Memory B cell (primary cell): Measurements from ENCODE around the gene NAA16.

Experiments used
- ATAC-seq: fragments of 150-1000 bp; cut with Tn5 transposase; 2 replicates; pipeline ENCODE4 v1.10.0; 2021; ENCODE audit warnings: low read depth, mild to moderate bottlenecking, moderate library complexity
- DNase-seq, 2 donors: peaks; one replicate each; pipeline ENCODE4 v3.0.0; 2022; ENCODE audit warnings: low spot score in 2 of 2
- H3K27ac Mint-ChIP-seq: one replicate; pipeline ENCODE4 v1.8.0; 2022; ENCODE audit warnings: mild to moderate bottlenecking, moderate library complexity, mixed read lengths
- H3K27me3 Mint-ChIP-seq: one replicate; pipeline ENCODE4 v1.8.0; 2022; ENCODE audit warnings: mixed read lengths
- H3K36me3 Mint-ChIP-seq: one replicate; pipeline ENCODE4 v1.8.0; 2022; ENCODE audit warnings: mild to moderate bottlenecking, mixed read lengths
- H3K4me1 Mint-ChIP-seq: one replicate; pipeline ENCODE4 v1.8.0; 2022; ENCODE audit warnings: mixed read lengths
- H3K4me3 Mint-ChIP-seq: one replicate; pipeline ENCODE4 v1.8.0; 2022; ENCODE audit warnings: mild to moderate bottlenecking, moderate library complexity, mixed read lengths
- H3K9me3 Mint-ChIP-seq: one replicate; pipeline ENCODE4 v1.8.0; 2022; ENCODE audit warnings: mixed read lengths

Gene NAA16

GRCh38 chr13:41291246-41291645, 19.8 kb upstream of the NAA16 start:
- H3K4me1 Mint-ChIP-seq: no peaks in the 10 kb centered on the region
- no peak for DNase-seq
- peaks cover 5% of the 10 kb centered on the region for H3K9me3 Mint-ChIP-seq
- H3K36me3 Mint-ChIP-seq: peaks cover 4% of the 10 kb centered on the region
- ATAC-seq: no peak
- peaks cover 2% of the 10 kb centered on the region for H3K27me3 Mint-ChIP-seq
- H3K4me3 Mint-ChIP-seq: no peak overlapping the region
- no peak overlapping the region for H3K27ac Mint-ChIP-seq

GRCh38 chr13:41293272-41293671, 17.8 kb upstream of the NAA16 start:
- H3K36me3 Mint-ChIP-seq: peaks cover 4% of the 10 kb centered on the region
- ATAC-seq: no peak
- H3K4me3 Mint-ChIP-seq: no peak overlapping the region
- DNase-seq: no peak
- H3K9me3 Mint-ChIP-seq: peaks cover 5% of the 10 kb centered on the region
- no peak overlapping the region for H3K27ac Mint-ChIP-seq
- H3K27me3 Mint-ChIP-seq: peaks cover 2% of the 10 kb centered on the region
- no peaks in the 10 kb centered on the region for H3K4me1 Mint-ChIP-seq

GRCh38 chr13:41294914-41295313, 16.2 kb upstream of the NAA16 start:
- H3K36me3 Mint-ChIP-seq: peaks cover 5% of the 10 kb centered on the region
- peaks cover 5% of the 10 kb centered on the region for H3K9me3 Mint-ChIP-seq
- no peak overlapping the region for H3K4me3 Mint-ChIP-seq
- ATAC-seq (no peak), DNase-seq (no peak)
- H3K4me1 Mint-ChIP-seq: no peaks in the 10 kb centered on the region
- H3K27ac Mint-ChIP-seq: no peak overlapping the region
- peaks cover 2% of the 10 kb centered on the region for H3K27me3 Mint-ChIP-seq

- Mint-ChIP-seq H3K36me3 (peaks cover 5% of the 10 kb centered on the region), H3K4me3 (no peak overlapping the region), H3K4me1 (no peaks in the 10 kb centered on the region), H3K9me3 (peaks cover 5% of the 10 kb centered on the region), H3K27ac (no peak overlapping the region), H3K27me3 (peaks cover 3% of the 10 kb centered on the region)
- no peak for DNase-seq
- no peak for ATAC-seq
These were observed 15.1 kb upstream of the NAA16 start for GRCh38 chr13:41295973-41296372.

- H3K4me1 Mint-ChIP-seq: no peaks in the 10 kb centered on the region
- peaks cover 3% of the 10 kb centered on the region for H3K36me3 Mint-ChIP-seq
- H3K9me3 Mint-ChIP-seq: peaks cover 3% of the 10 kb centered on the region
- ATAC-seq: no peak
- DNase-seq: no peak
- peaks cover 4% of the 10 kb centered on the region for H3K27me3 Mint-ChIP-seq
- H3K4me3 Mint-ChIP-seq: no peak overlapping the region
- no peak overlapping the region for H3K27ac Mint-ChIP-seq
These were observed 14.0 kb upstream of the NAA16 start for GRCh38 chr13:41296879-41297646.

GRCh38 chr13:41299316-41300094, 11.6 kb upstream of the NAA16 start:
- H3K4me3 Mint-ChIP-seq: no peak overlapping the region
- no peaks in the 10 kb centered on the region for H3K9me3 Mint-ChIP-seq
- DNase-seq (no peak), ATAC-seq (no peak)
- no peaks in the 10 kb centered on the region for H3K4me1 Mint-ChIP-seq
- H3K27ac Mint-ChIP-seq: no peak overlapping the region
- peaks cover 3% of the 10 kb centered on the region for H3K36me3 Mint-ChIP-seq
- peaks cover 4% of the 10 kb centered on the region for H3K27me3 Mint-ChIP-seq

GRCh38 chr13:41302743-41303142, 8.3 kb upstream of the NAA16 start:
- Mint-ChIP-seq H3K9me3 (no peaks in the 10 kb centered on the region), H3K4me3 (no peak overlapping the region), H3K27ac (no peak overlapping the region), H3K4me1 (no peaks in the 10 kb centered on the region), H3K27me3 (peaks cover 6% of the 10 kb centered on the region), H3K36me3 (peaks cover 2% of the 10 kb centered on the region)
- DNase-seq: no peak
- ATAC-seq: no peak

- H3K4me1 Mint-ChIP-seq: no peaks in the 10 kb centered on the region
- no peak for DNase-seq
- no peak overlapping the region for H3K4me3 Mint-ChIP-seq
- H3K27me3 Mint-ChIP-seq: peaks cover 6% of the 10 kb centered on the region
- H3K9me3 Mint-ChIP-seq: no peaks in the 10 kb centered on the region
- H3K36me3 Mint-ChIP-seq: no peaks in the 10 kb centered on the region
- no peak for ATAC-seq
- H3K27ac Mint-ChIP-seq: no peak overlapping the region
These were observed 6.5 kb upstream of the NAA16 start for GRCh38 chr13:41304551-41304950.

- Mint-ChIP-seq H3K27me3 (peaks cover 3% of the 10 kb centered on the region), H3K27ac (no peak overlapping the region), H3K4me3 (no peak overlapping the region), H3K9me3 (no peaks in the 10 kb centered on the region), H3K4me1 (no peaks in the 10 kb centered on the region), H3K36me3 (no peaks in the 10 kb centered on the region)
- ATAC-seq (no peak), DNase-seq (no peak)
These were observed 4.6 kb upstream of the NAA16 start for GRCh38 chr13:41306271-41307145.

- H3K36me3 Mint-ChIP-seq: no peaks in the 10 kb centered on the region
- DNase-seq (no peak), ATAC-seq (no peak)
- no peaks in the 10 kb centered on the region for H3K9me3 Mint-ChIP-seq
- H3K27ac Mint-ChIP-seq: no peak overlapping the region
- no peaks in the 10 kb centered on the region for H3K4me1 Mint-ChIP-seq
- H3K4me3 Mint-ChIP-seq: no peak overlapping the region
- peaks cover 3% of the 10 kb centered on the region for H3K27me3 Mint-ChIP-seq
These were observed 3.0 kb upstream of the NAA16 start for GRCh38 chr13:41307884-41308640.

- DNase-seq (peak; percentile 25 to 51), ATAC-seq (peak; percentile 67)
- no peaks in the 10 kb centered on the region for H3K36me3 Mint-ChIP-seq
- peak overlapping the region; percentile 97 for H3K4me3 Mint-ChIP-seq
- H3K27ac Mint-ChIP-seq: peak overlapping the region; percentile 95
- no peaks in the 10 kb centered on the region for H3K27me3 Mint-ChIP-seq
- H3K9me3 Mint-ChIP-seq: no peaks in the 10 kb centered on the region
- H3K4me1 Mint-ChIP-seq: peaks cover 9% of the 10 kb centered on the region
These were observed 524 bp downstream of the NAA16 start for GRCh38 chr13:41311406-41312175.

- ATAC-seq (peak; percentile 13), DNase-seq (peak; percentile 3 to 18)
- Mint-ChIP-seq H3K27me3 (no peaks in the 10 kb centered on the region), H3K36me3 (no peaks in the 10 kb centered on the region), H3K4me1 (peaks cover 9% of the 10 kb centered on the region), H3K9me3 (no peaks in the 10 kb centered on the region), H3K4me3 (peak overlapping the region; percentile 97), H3K27ac (peak overlapping the region; percentile 95)
These were observed 1.1 kb downstream of the NAA16 start for GRCh38 chr13:41312176-41312500.

GRCh38 chr13:41313117-41313516, 2.0 kb downstream of the NAA16 start:
- Mint-ChIP-seq H3K9me3 (no peaks in the 10 kb centered on the region), H3K36me3 (no peaks in the 10 kb centered on the region), H3K27ac (no peak overlapping the region), H3K4me3 (no peak overlapping the region), H3K4me1 (peaks cover 9% of the 10 kb centered on the region), H3K27me3 (no peaks in the 10 kb centered on the region)
- ATAC-seq (no peak), DNase-seq (no peak)
